Endothelial cell of umbilical vein (primary cell): ENCODE results near the gene SPAG6. TPM values are rescaled to one million over a fixed set of nuclear protein-coding genes. Genes with fewer than 3 reads are reported as not detected.

Experiments
- BruUV-seq: library from RNA; stranded (reverse); fragments of 400-500 nt; replicated peaks from 2 replicates; lab custom pipeline; 2021; lab: Mats Ljungman, UMichigan
- CTCF ChIA-PET: fragments of 300-600, 350-600 bp; sonication (Branson Sonifier 250); formaldehyde crosslinking; loops from one replicate; lab custom pipeline; 2021; ENCODE audit warnings: antibody characterized with exemption, inconsistent platforms; lab: Charles Lee
- POLR2A ChIA-PET: fragments of 300-600, 350-600 bp; sonication (Branson Sonifier 250); formaldehyde crosslinking; loops from one replicate; lab custom pipeline; 2021; ENCODE audit warnings: antibody characterized with exemption, inconsistent platforms; lab: Charles Lee
- DNase-seq: peaks from one replicate; pipeline ENCODE4 v3.0.0-alpha.2; 2011; ENCODE audit warnings: low read depth, low spot score
- FAIRE-seq: peaks from 2 replicates; lab custom pipeline; 2011; peaks lifted over from hg19 to GRCh38; lab: Jason Lieb, UNC
- H2AFZ ChIP-seq: 2 replicates; pipeline ENCODE4 v1.6.0; 2012; ENCODE audit warnings: low read depth, low read length, control low read depth, inconsistent platforms
- H3K27ac ChIP-seq: 2 replicates; pipeline ENCODE4 v1.5.1; 2011; ENCODE audit warnings: low read depth, mild to moderate bottlenecking, control low read depth, low read length, moderate library complexity; ENCODE audit not compliant: insufficient read depth
- H3K27me3 ChIP-seq, 2 experiments: 2 replicates each; pipeline versions ENCODE4 v1.6.0 to v1.6.1; 2011; ENCODE audit warnings: low read length in 2 of 2, mixed read lengths in 1 of 2; ENCODE audit not compliant: control insufficient read depth in 2 of 2, insufficient read depth in 2 of 2
- H3K36me3 ChIP-seq, 2 experiments: 2 replicates in 1 of 2; 3 replicates in 1 of 2; pipeline ENCODE4 v1.5.1; 2011; ENCODE audit warnings: low read length in 2 of 2, mild to moderate bottlenecking in 1 of 2, moderate library complexity in 1 of 2; ENCODE audit not compliant: control insufficient read depth in 2 of 2, insufficient read depth in 2 of 2; ENCODE audit errors: extremely low read depth in 1 of 2
- H3K4me1 ChIP-seq: 3 replicates; pipeline ENCODE4 v1.5.1; 2011; ENCODE audit warnings: mild to moderate bottlenecking, low read length; ENCODE audit not compliant: control insufficient read depth, insufficient read depth; ENCODE audit errors: extremely low read depth
- H3K4me2 ChIP-seq: 2 replicates; pipeline ENCODE4 v1.6.1; 2011; ENCODE audit warnings: low read length, control low read depth, mixed read lengths; ENCODE audit not compliant: insufficient read depth
- H3K4me3 ChIP-seq, 3 experiments: fragments of 200-600 bp in 1 of 3; sonication (generic), shearing (Covaris generic) in 1 of 3; replicated peaks in 1 of 3; 2 replicates each; pipeline ENCODE4 v1.5.1; 2011 to 2016; ENCODE audit warnings: control low read depth in 3 of 3, low read length in 3 of 3, mild to moderate bottlenecking in 2 of 3, inconsistent platforms in 1 of 3, low read depth in 1 of 3, moderate library complexity in 1 of 3; ENCODE audit not compliant: insufficient read depth in 1 of 3
- H3K79me2 ChIP-seq: 2 replicates; pipeline ENCODE4 v1.6.0; 2012; ENCODE audit warnings: low read length, inconsistent platforms; ENCODE audit not compliant: control insufficient read depth, insufficient read depth
- H3K9ac ChIP-seq: replicated peaks from 2 replicates; pipeline ENCODE3; 2011; ENCODE audit warnings: low read length, control low read depth; ENCODE audit not compliant: insufficient read depth; ENCODE audit errors: extremely low read depth
- H3K9me1 ChIP-seq: replicated peaks from 3 replicates; pipeline ENCODE4 v1.6.0; 2011; ENCODE audit warnings: mild to moderate bottlenecking, low read length; ENCODE audit not compliant: control insufficient read depth, insufficient read depth; ENCODE audit errors: extremely low read depth
- H3K9me3 ChIP-seq: replicated peaks from 2 replicates; pipeline ENCODE4 v1.5.1; 2012; ENCODE audit warnings: low read length, inconsistent platforms; ENCODE audit not compliant: control insufficient read depth, insufficient read depth
- H4K20me1 ChIP-seq: replicated peaks from 2 replicates; pipeline ENCODE3; 2011; ENCODE audit warnings: mild to moderate bottlenecking, low read length; ENCODE audit not compliant: control insufficient read depth, insufficient read depth; ENCODE audit errors: extremely low read depth
- FOS ChIP-seq: IDR thresholded peaks from 2 replicates; pipeline ENCODE4 v1.6.1; 2011; ENCODE audit warnings: mild to moderate bottlenecking, low read length, moderate library complexity, borderline replicate concordance; ENCODE audit not compliant: insufficient read depth
- GATA2 ChIP-seq: IDR thresholded peaks from 2 replicates; pipeline ENCODE4 v1.7.0; 2011; ENCODE audit warnings: low read depth, mild to moderate bottlenecking, moderate library complexity, mixed read lengths, low read length; ENCODE audit not compliant: insufficient read length, insufficient read depth
- JUN ChIP-seq: IDR thresholded peaks from 2 replicates; pipeline ENCODE4 v1.6.1; 2011; ENCODE audit warnings: borderline replicate concordance, low read depth; ENCODE audit not compliant: insufficient read length, insufficient read depth
- POLR2A ChIP-seq: IDR thresholded peaks from 2 replicates; pipeline ENCODE4 v1.6.1; 2012; ENCODE audit warnings: low read depth, mild to moderate bottlenecking, control low read depth, low read length
- POLR2AphosphoS5 ChIP-seq: IDR thresholded peaks from 2 replicates; pipeline ENCODE4 v1.6.1; 2012; ENCODE audit warnings: low read depth, mild to moderate bottlenecking, control low read depth, low read length, moderate library complexity; ENCODE audit not compliant: insufficient read depth
- dilution Hi-C: fragments of 300-500 bp; cut with MboI; formaldehyde crosslinking; loops from one replicate; pipeline ENCODE4 v1.15.0; 2019; ENCODE audit warnings: low sequenced_read_pairs; ENCODE audit not compliant: extremely low pct_ligation_motif_present
- intact Hi-C: fragments of 100-400 bp; cut with micrococcal nuclease; formaldehyde crosslinking; loops from one replicate; pipeline ENCODE4 v1.10.0; 2022
- polyA plus RNA-seq, 4 experiments: library from polyadenylated mRNA; depleted of rRNA in 3 of 4; stranded (reverse) in 3 of 4; unstranded in 1 of 4; fragments of >200 nt; gene quantifications; 2 replicates each; pipeline versions ENCODE4 v1.2.1 to v1.2.3, GENCODE V29; 2011 to 2012; ENCODE audit warnings: missing spikeins in 1 of 4
- total RNA-seq: library from RNA; stranded (reverse); gene quantifications from 2 replicates; pipeline ENCODE4 v1.2.3, GENCODE V29; 2021
- TF ChIP-seq, protein P1 (sequence below): IDR thresholded peaks from 2 replicates; pipeline ENCODE4 v1.6.1; 2011; ENCODE audit not compliant: insufficient read depth, insufficient read length
- TF ChIP-seq, protein P2 (sequence below), 2 donors: IDR thresholded peaks; 1 replicate in 1 of 2; 2 replicates in 1 of 2; pipeline ENCODE4 v1.5.1; 2011; ENCODE audit warnings: low read length in 2 of 2, mild to moderate bottlenecking in 2 of 2, moderate library complexity in 2 of 2, control low read depth in 1 of 2, inconsistent platforms in 1 of 2, low read depth in 1 of 2; ENCODE audit not compliant: insufficient read depth in 1 of 2; ENCODE audit errors: extremely low read depth in 1 of 2

The SPAG6 gene
- total and polyA plus RNA-seq, 2 donors (not counting 3 experiments of a cell fraction or from before 2014, with no cell fraction given): not detected

DNA sequence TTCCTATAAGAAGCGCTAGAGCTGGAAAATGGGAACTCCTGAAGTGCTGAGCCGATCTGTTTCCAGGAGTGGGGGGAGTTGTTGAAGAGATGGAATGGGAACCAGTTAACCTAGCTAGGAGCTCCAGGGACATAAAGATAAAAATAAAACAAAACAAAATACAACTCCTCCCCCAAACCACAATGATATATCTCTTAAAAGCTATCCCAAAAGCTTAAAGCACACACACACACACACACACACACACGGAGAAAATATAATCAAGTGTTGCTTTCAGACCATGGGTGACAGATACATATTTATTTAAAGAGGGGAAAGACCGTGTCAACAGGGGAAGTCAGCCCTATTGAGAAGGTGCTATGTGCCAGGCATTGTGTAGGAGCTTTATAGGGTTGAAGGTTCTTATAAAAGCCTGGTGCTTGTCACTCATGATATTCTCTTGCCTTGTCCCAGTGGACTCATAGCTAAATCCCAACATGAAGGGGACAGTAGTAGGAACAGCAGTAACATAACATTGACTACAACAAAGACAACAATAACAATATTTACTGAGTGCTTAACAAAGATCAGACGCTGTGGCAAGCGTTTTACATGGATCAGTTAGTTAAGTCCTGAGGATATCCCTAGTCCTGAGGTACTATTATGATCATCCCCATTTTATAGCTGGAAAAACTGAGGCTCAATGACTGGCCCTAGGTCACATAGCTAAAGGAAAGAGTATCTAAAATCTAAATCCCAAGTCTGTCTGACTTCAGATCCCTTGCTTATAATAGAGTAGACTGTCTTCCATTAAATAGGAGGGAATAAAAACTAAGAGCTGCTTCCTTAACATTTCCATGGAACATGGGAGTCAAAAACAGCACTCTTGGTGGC is 115.5 kb downstream of the SPAG6 start:
- H3K9me1 ChIP-seq: no peaks in the 10 kb centered on the region
- H3K4me1 ChIP-seq: no peaks in the 10 kb centered on the region
- POLR2A ChIA-PET: no interaction called here
- FAIRE-seq (no peak), DNase-seq (no peak)
- CTCF ChIA-PET: no interaction called here
- H3K79me2 ChIP-seq: no peaks in the 10 kb centered on the region
- TF ChIP-seq POLR2A (no peak), GATA2 (no peak), JUN (no peak), FOS (no peak), POLR2AphosphoS5 (no peak)
- TF ChIP-seq, protein P1, sequence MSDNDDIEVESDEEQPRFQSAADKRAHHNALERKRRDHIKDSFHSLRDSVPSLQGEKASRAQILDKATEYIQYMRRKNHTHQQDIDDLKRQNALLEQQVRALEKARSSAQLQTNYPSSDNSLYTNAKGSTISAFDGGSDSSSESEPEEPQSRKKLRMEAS: no peak
- TF ChIP-seq, protein P2, sequence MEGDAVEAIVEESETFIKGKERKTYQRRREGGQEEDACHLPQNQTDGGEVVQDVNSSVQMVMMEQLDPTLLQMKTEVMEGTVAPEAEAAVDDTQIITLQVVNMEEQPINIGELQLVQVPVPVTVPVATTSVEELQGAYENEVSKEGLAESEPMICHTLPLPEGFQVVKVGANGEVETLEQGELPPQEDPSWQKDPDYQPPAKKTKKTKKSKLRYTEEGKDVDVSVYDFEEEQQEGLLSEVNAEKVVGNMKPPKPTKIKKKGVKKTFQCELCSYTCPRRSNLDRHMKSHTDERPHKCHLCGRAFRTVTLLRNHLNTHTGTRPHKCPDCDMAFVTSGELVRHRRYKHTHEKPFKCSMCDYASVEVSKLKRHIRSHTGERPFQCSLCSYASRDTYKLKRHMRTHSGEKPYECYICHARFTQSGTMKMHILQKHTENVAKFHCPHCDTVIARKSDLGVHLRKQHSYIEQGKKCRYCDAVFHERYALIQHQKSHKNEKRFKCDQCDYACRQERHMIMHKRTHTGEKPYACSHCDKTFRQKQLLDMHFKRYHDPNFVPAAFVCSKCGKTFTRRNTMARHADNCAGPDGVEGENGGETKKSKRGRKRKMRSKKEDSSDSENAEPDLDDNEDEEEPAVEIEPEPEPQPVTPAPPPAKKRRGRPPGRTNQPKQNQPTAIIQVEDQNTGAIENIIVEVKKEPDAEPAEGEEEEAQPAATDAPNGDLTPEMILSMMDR (IDR thresholded peaks at IDR 0.05; ENCODE audit: extremely low read depth in 1 of 2, insufficient read depth in 1 of 2, low read depth in 1 of 2, low read length in 2 of 2): no peak
- H3K4me3 ChIP-seq: no peak overlapping the region
- BruUV-seq: no TSS peak
- peaks cover 9 to 12% of the 10 kb centered on the region in 2 experiments for H3K27me3 ChIP-seq
- H2AFZ ChIP-seq: no peak overlapping the region
- H3K36me3 ChIP-seq: no peaks in the 10 kb centered on the region
- H3K4me2 ChIP-seq: no peak overlapping the region
- H3K9me3 ChIP-seq: no peaks in the 10 kb centered on the region
- H3K27ac ChIP-seq: no peak overlapping the region
- H3K9ac ChIP-seq: no peak overlapping the region
- H4K20me1 ChIP-seq: no peaks in the 10 kb centered on the region
- dilution Hi-C loops (no loop called here), intact Hi-C loops (no loop called here)
